B cell (primary cell): ENCODE results near the gene OPA1.

Source experiments
- EZH2 ChIP-seq: IDR thresholded peaks from 2 replicates; pipeline ENCODE4 v1.6.1; 2012; ENCODE audit warnings: borderline replicate concordance, low read depth, mild to moderate bottlenecking, moderate library complexity, low read length; ENCODE audit not compliant: insufficient read depth, poor library complexity, severe bottlenecking
- TF ChIP-seq, protein P1 (sequence below): fragments of 200-600 bp; IDR thresholded peaks from one replicate; pipeline ENCODE4 v1.8.0; 2022; ENCODE audit warnings: antibody characterized with exemption, mild to moderate bottlenecking

DNA sequence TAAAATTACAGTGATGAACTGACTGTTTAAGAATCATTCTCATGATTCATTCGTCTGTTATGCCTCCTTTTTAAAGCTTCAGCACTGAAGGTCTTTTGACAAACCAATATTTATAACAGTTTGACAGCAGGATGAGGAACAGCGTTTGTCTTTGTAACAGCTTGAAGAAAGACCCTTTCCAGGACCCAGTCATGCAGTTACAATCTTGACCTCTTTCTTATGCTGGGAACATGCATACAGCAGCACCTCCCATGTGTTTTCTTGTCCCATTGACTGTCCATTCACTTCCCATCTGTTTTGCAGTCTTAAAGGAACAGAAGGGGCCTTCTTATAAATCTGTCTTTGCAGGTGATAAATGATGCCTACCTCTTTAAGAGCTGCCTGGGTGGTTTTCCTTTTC is 87.2 kb downstream of the OPA1 start:
- TF ChIP-seq, protein P1, sequence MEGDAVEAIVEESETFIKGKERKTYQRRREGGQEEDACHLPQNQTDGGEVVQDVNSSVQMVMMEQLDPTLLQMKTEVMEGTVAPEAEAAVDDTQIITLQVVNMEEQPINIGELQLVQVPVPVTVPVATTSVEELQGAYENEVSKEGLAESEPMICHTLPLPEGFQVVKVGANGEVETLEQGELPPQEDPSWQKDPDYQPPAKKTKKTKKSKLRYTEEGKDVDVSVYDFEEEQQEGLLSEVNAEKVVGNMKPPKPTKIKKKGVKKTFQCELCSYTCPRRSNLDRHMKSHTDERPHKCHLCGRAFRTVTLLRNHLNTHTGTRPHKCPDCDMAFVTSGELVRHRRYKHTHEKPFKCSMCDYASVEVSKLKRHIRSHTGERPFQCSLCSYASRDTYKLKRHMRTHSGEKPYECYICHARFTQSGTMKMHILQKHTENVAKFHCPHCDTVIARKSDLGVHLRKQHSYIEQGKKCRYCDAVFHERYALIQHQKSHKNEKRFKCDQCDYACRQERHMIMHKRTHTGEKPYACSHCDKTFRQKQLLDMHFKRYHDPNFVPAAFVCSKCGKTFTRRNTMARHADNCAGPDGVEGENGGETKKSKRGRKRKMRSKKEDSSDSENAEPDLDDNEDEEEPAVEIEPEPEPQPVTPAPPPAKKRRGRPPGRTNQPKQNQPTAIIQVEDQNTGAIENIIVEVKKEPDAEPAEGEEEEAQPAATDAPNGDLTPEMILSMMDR = no peak
- no peak for TF ChIP-seq EZH2
